Caco-2 (cell line): ENCODE results near the gene ADGRL1. TPM values are rescaled to one million over a fixed set of nuclear protein-coding genes. Genes with fewer than 3 reads are reported as not detected.

Experiments used
- BruUV-seq: library from RNA; stranded (reverse); fragments of 400-500 nt; replicated peaks from 2 replicates; lab custom pipeline; 2021; lab: Mats Ljungman, UMichigan
- CTCF ChIA-PET: fragments of 300-600 bp; sonication (Branson Sonifier 250); formaldehyde crosslinking; loops from one replicate; lab custom pipeline; 2022; ENCODE audit warnings: antibody characterized with exemption; lab: Charles Lee
- POLR2A ChIA-PET: fragments of 300-600 bp; sonication (Branson Sonifier 250); formaldehyde crosslinking; loops from one replicate; lab custom pipeline; 2022; ENCODE audit warnings: antibody characterized with exemption; lab: Charles Lee
- DNase-seq, 2 experiments: peaks; one replicate each; pipeline versions ENCODE4 v3.0.0 to v3.0.0-alpha.2; 2020 to 2022
- H3K27me3 ChIP-seq: replicated peaks from 2 replicates; pipeline ENCODE4 v1.6.0; 2011; ENCODE audit warnings: low read length; ENCODE audit not compliant: control insufficient read depth, insufficient read depth
- H3K36me3 ChIP-seq: 2 replicates; pipeline ENCODE4 v1.5.1; 2011; ENCODE audit warnings: low read length; ENCODE audit not compliant: control insufficient read depth, insufficient read depth
- H3K4me1 ChIP-seq: fragments of 250-450 bp; sonication (Bioruptor Pico); 2 replicates; pipeline ENCODE4 v1.5.1; 2020; ENCODE audit warnings: mild to moderate bottlenecking
- H3K4me3 ChIP-seq: 2 replicates; pipeline ENCODE4 v1.5.1; 2011; ENCODE audit warnings: low read depth, mild to moderate bottlenecking, control low read depth, low read length
- H3K9me3 ChIP-seq: fragments of 250-450 bp; sonication (Bioruptor Pico); 2 replicates; pipeline ENCODE4 v1.5.1; 2020; ENCODE audit warnings: mild to moderate bottlenecking, moderate library complexity
- H3K27ac Mint-ChIP-seq: one replicate; pipeline ENCODE4 v1.8.0; 2022; ENCODE audit warnings: mixed read lengths; ENCODE audit not compliant: unreplicated experiment
- H3K27me3 Mint-ChIP-seq: one replicate; pipeline ENCODE4 v1.8.0; 2022; ENCODE audit warnings: mixed read lengths; ENCODE audit not compliant: insufficient read depth, unreplicated experiment
- H3K36me3 Mint-ChIP-seq: one replicate; pipeline ENCODE4 v1.8.0; 2022; ENCODE audit warnings: mild to moderate bottlenecking, mixed read lengths; ENCODE audit not compliant: insufficient read depth, unreplicated experiment
- H3K4me1 Mint-ChIP-seq: one replicate; pipeline ENCODE4 v1.8.0; 2022; ENCODE audit warnings: low read depth, mixed read lengths; ENCODE audit not compliant: unreplicated experiment
- H3K4me3 Mint-ChIP-seq: one replicate; pipeline ENCODE4 v1.8.0; 2022; ENCODE audit warnings: mild to moderate bottlenecking, moderate library complexity, mixed read lengths; ENCODE audit not compliant: unreplicated experiment
- H3K9me3 Mint-ChIP-seq: one replicate; pipeline ENCODE4 v1.8.0; 2022; ENCODE audit warnings: mixed read lengths; ENCODE audit not compliant: unreplicated experiment
- CTCF ChIP-seq, 2 experiments: fragments of 200-600 bp in 1 of 2; IDR thresholded peaks; 1 replicate in 1 of 2; 2 replicates in 1 of 2; pipeline versions ENCODE4 v1.5.1 to v1.8.0; 2011 to 2022; ENCODE audit warnings: antibody characterized with exemption in 1 of 2, control low read depth in 1 of 2, inconsistent platforms in 1 of 2, low read depth in 1 of 2, low read length in 1 of 2, mild to moderate bottlenecking in 1 of 2, moderate library complexity in 1 of 2; ENCODE audit not compliant: insufficient read depth in 1 of 2, severe bottlenecking in 1 of 2, unreplicated experiment in 1 of 2
- intact Hi-C: fragments of 100-400 bp; cut with micrococcal nuclease; formaldehyde crosslinking; loops from one replicate; pipeline ENCODE4 v1.10.0; 2022; ENCODE audit not compliant: unreplicated experiment
- total RNA-seq: library from RNA; stranded (reverse); gene quantifications from 2 replicates; pipeline ENCODE4 v1.2.3, GENCODE V29; 2022

Gene ADGRL1
- total RNA-seq, 1 experiment from 2014 or later, result 17.6 TPM

GRCh38 chr19:14127176-14127575 lies 78.8 kb downstream of the ADGRL1 start:
- intact Hi-C loops, result no loop called here
- TF ChIP-seq CTCF (IDR thresholded peaks at IDR 0.05; ENCODE audit: insufficient read depth in 1 of 2, low read depth in 1 of 2, low read length in 1 of 2, severe bottlenecking in 1 of 2, unreplicated experiment in 1 of 2), result no peak
- Mint-ChIP-seq H3K36me3 (peaks cover 28% of the 10 kb centered on the region), H3K9me3 (no peaks in the 10 kb centered on the region), H3K4me1 (no peaks in the 10 kb centered on the region), H3K27me3 (no peaks in the 10 kb centered on the region), H3K4me3 (no peak overlapping the region), H3K27ac (no peak overlapping the region)
- Histone ChIP-seq H3K9me3 (no peaks in the 10 kb centered on the region), H3K27me3 (no peaks in the 10 kb centered on the region), H3K4me1 (no peaks in the 10 kb centered on the region), H3K36me3 (peaks cover 1% of the 10 kb centered on the region; the same call in 1 of the 2 replicates), H3K4me3 (no peak overlapping the region)
- BruUV-seq, result no TSS peak
- ChIA-PET POLR2A (interaction anchor here (2.3 kb wide), 1 partner anchor 9 kb away, joined by 7 read pairs; the partner anchor contains the start of gene ASF1B), CTCF (no interaction called here)
- DNase-seq, result no peak

GRCh38 chr19:14122924-14123323 lies 83.0 kb downstream of the ADGRL1 start:
- Mint-ChIP-seq H3K4me1 (peaks cover 8% of the 10 kb centered on the region), H3K4me3 (no peak overlapping the region), H3K9me3 (no peaks in the 10 kb centered on the region), H3K27ac (peak overlapping the region; percentile 4), H3K27me3 (no peaks in the 10 kb centered on the region), H3K36me3 (peaks cover 52% of the 10 kb centered on the region)
- ChIA-PET POLR2A (interaction anchor here (2.1 kb wide), 1 partner anchor 14 kb away, joined by 16 read pairs; the partner anchor contains the start of gene ASF1B), CTCF (interaction anchor here (1.0 kb wide), 1 partner anchor 13 kb away, joined by 9 read pairs; the partner anchor contains the start of gene ASF1B)
- Histone ChIP-seq H3K4me1 (peaks cover 13% of the 10 kb centered on the region), H3K9me3 (no peaks in the 10 kb centered on the region), H3K36me3 (peaks cover 1% of the 10 kb centered on the region; the same call in 1 of the 2 replicates), H3K27me3 (no peaks in the 10 kb centered on the region), H3K4me3 (no peak overlapping the region)
- intact Hi-C loops, result no loop called here
- BruUV-seq, result no TSS peak
- DNase-seq, result no peak
- no peak for TF ChIP-seq CTCF (IDR thresholded peaks at IDR 0.05; ENCODE audit: insufficient read depth in 1 of 2, low read depth in 1 of 2, low read length in 1 of 2, severe bottlenecking in 1 of 2, unreplicated experiment in 1 of 2)

GRCh38 chr19:14120497-14120780 lies 85.5 kb downstream of the ADGRL1 start:
- BruUV-seq, result no TSS peak
- H3K27me3 Mint-ChIP-seq, result no peaks in the 10 kb centered on the region

More at GRCh38 chr19:14120497-14120780, 85.5 kb downstream of the ADGRL1 start:
- POLR2A ChIA-PET, result no interaction called here
- Mint-ChIP-seq H3K36me3 (peaks cover 50% of the 10 kb centered on the region), H3K27ac (no peak overlapping the region), H3K4me3 (no peak overlapping the region), H3K9me3 (no peaks in the 10 kb centered on the region), H3K4me1 (peaks cover 8% of the 10 kb centered on the region)
- DNase-seq, result no peak
- Histone ChIP-seq H3K4me1 (peaks cover 13% of the 10 kb centered on the region), H3K27me3 (no peaks in the 10 kb centered on the region), H3K36me3 (peaks cover 1% of the 10 kb centered on the region; the same call in 1 of the 2 replicates), H3K4me3 (no peak overlapping the region), H3K9me3 (no peaks in the 10 kb centered on the region)
- intact Hi-C loops, result no loop called here
- CTCF ChIA-PET, result no interaction called here
- TF ChIP-seq CTCF (IDR thresholded peaks at IDR 0.05; ENCODE audit: insufficient read depth in 1 of 2, low read depth in 1 of 2, low read length in 1 of 2, severe bottlenecking in 1 of 2, unreplicated experiment in 1 of 2), result no peak
